OCI-M1 (cell line): ENCODE data around the gene CRHR1.

Experiments used
- DNase-seq: peaks from one replicate; lab custom pipeline; 2025; lab: John Stamatoyannopoulos, UW

CRHR1 gene

DNA sequence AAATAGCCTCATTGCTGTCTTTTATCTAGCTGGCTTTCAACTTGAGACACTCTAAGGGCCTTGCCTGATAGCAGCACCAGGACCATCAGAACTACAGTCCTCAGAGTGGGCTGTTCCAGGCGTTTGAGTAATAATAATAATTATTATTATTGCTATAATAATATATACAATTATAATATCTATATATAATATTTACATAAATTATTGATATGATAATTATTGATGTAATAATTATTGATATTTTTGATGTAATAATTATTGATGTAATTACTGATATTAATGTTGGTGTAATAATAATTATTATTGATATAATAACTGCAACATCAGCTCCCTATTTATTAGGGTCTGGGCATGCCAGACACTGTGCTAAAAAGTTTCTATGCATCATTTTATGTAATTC lies 25.6 kb upstream of the CRHR1 start:
- no peak for DNase-seq

DNA sequence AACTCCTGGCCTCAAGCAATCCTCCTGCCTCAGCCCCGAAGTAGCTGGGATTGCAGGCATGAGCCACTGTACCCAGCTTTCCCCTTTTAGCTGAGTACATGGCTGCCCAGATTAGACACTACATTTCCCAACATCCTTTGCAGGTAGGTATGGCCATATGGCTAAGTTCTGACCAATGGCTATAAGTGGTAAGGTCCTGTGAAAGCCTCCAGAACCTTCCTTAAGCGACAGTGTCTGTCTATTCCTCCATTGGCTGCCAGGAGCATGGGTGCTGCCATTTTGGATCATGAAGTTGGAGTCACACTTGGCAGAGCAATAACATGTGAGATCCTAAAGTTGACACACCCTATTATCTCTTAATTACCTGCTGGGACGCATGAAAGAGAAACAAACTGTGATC lies 24.4 kb upstream of the CRHR1 start:
- peak; percentile 17 for DNase-seq

DNA sequence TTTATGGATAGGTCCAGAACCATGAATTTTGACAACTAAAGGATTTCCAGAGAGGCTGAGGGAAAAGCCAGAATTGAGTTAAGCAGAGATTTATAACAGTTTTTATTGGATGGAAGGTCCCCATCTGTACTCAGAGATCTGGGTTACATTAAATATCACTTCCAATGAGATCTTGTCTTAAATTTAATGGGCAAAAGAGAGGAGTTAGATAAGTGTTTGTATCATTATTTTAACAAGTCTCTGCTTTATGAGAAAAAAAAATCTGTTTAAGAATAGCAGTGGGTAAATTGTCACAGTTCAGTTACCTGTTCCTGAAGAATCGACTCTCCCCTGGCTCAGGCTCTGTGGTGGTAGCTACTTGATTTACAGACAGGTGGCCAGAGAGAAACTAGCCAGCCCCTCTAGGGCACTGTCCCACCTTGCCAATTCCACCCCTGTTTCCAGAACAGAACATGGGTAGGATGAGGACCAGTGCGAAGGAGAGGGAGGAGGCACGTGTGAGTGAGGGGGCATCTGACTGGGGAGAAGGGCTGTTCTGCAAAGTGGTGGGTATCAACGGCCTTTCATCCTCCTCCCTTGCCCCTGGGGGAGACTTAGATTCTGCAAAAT lies 22.1 kb upstream of the CRHR1 start:
- no peak for DNase-seq

DNA sequence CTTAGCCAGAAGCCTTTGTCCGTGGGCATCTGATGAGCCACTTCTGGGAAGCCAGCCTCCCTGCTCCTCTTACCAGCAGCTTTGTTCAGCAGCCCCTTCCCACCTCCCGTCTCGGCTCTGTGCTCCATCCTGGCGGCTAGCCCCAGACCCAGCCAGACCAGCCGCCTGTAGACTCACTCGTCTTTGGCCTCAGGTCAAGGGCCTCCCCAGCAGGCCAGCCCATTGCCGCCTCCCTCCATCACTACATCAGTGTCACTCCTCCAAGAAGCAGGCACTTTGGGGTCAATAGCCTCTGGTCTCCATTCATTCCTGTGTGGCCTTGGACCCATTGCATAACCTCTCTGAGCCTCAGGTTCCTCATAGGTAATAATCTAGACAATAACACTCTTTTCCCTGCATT lies 20.9 kb upstream of the CRHR1 start:
- no peak for DNase-seq

DNA sequence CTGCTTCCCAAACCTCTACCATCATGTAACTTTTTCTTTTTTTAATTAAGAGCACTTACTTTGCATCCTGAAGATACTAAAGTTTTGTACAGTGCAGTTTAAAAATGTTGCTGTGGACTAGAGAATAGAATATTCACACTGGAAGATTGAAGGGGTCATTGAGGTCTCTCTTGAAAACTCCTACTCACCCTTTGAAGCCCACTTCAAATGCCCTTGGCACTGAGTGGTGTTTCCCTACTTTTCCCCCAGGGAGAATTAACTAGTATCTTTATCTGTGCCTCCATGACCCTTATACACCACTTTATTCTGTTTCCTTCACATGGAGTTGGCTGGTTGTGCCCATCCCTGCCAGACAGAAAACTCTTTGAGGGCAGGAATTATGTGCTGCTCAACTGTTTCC lies 19.6 kb upstream of the CRHR1 start:
- no peak for DNase-seq

DNA sequence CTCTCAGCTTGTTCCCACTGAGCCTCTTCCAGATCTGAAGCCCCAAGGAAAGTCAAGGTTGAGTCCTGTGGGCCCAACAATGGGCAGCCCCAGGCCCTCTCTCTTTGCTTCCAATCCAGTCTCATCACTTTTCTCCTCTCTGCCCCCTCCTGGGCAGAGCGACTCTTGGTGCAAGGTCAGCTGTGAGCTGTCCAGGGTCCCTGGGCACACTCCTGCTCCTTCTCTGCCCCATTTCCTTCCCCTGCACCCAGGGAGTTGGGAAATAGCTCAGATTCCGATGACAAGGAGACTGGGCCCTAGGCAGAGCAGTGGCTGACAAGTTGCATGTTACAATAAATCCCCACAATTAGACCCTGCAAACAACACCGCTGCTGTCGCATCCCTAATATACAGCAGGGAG lies 16.1 kb upstream of the CRHR1 start:
- no peak for DNase-seq

DNA sequence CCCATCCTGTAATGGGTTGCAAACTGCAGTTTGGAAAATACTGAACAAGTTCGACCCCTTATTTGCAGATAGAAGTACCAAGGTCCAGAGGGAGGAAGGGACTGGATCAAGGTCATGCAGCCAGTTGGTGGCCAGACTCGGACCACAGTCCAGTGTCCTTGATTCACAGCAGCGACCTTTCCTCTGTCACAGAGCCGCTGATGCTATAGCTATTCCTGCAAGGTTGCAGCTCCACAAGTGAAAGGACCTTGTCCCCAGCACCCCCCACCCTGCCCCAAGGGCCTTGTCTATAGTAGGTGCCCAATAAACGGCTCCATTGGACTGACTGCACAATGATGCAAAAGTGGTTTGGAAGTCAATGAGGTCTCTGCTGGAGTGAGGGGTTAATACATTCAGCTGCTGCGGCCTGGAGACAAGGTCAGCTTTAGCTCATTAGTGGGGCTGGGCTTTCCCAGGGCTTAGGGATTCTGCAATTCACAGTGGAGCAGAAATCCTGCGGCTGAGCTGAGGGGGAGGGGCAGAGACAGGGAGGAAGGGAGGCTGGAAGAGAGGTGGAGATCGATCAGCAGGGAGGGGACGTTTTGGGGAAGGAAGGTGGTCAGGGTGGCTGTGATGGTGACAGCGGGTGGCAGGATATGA lies 13.4 kb upstream of the CRHR1 start:
- no peak for DNase-seq

DNA sequence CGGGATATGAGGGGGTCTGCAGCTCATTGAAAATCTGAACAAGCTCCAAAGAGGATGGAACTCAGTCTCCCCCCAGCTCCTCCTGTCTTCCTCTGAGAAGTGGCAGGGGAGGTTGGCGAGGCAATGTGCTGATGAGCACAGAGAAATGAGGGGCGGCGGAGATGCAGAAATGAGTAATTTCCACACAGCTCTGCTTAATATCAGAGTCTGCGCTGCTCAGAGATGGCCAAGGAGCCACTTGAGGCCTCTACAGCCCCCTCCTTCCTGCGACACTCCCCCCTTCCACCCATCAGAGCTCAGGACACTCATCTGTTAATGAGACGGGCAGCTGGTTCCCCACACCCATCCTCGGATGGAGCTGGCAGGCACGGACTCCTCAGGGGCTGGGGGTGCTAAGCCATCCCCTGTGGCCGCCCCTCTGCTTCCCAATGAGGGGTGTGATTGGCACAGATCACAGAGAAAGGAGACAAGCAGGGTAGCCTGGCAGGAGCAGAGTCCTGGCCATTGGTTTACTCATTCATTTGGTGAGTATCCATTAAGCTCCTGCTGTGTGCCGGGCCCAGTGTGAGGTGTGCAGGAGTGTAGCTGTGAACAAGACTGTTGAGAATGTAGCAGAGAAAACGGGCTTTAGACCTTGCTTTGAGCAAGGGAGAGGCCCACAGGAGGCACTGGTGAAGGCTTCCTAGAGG lies 12.7 kb upstream of the CRHR1 start:
- DNase-seq, result no peak

DNA sequence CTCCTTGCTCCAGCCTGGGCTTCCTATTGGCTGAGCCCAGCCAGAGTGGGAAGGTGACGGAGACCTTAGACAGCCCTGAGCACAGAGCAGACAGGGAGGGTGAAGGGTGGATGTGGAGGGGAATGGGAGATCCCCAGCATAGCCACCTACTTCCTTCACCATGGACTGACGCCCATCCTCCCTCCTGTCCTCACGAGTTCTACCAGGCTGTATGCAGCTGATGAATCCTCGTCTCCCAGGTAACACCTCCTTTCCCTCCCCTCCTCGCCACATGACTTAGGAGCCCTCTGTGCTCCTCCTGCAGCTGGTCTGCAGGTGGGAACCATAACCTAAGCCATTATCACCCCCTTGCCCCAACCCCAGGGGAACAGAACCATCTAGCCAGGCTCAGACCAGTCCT lies 9.0 kb upstream of the CRHR1 start:
- DNase-seq, result no peak

DNA sequence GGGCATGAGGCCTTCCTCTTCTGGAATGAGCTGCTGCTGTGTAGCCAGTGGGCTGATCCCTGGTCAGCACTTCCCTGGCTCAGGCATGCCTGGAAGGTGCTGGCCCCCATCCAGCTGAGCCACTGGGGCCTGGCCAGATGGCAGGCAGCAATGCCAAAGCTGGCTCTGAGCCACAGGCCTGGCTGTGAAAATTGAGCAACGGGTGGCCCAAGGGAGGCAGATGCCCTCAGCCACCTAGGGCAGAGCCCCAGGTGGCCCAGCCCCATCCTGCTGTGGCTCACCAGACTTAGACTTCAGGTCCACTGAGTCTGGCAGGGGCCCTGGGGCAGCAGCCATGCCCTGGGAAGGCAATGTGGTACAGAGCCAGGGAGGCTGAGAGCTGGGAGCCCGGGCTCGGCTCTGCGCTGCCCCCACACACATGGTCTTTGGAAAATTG lies 8.5 kb upstream of the CRHR1 start:
- no peak for DNase-seq

DNA sequence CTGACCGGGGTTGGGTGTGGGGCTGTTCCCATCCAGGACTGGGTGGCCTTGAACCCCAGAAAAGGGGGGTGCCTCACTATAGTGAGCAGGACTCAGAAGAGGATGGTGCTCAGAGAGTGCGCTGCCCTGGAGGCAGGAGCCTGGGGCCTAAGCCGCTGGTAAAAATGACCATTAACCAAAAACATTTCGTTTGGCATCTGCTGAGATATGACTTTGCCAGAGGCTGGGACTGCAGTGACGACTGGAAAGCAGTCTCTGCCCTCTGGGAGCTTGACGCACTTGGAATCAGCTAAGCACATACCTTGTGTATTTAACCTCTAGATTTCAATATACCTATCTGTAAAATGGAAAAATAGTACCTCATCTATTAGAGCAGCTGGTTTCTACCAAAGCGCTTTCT lies 7.2 kb upstream of the CRHR1 start:
- no peak for DNase-seq

DNA sequence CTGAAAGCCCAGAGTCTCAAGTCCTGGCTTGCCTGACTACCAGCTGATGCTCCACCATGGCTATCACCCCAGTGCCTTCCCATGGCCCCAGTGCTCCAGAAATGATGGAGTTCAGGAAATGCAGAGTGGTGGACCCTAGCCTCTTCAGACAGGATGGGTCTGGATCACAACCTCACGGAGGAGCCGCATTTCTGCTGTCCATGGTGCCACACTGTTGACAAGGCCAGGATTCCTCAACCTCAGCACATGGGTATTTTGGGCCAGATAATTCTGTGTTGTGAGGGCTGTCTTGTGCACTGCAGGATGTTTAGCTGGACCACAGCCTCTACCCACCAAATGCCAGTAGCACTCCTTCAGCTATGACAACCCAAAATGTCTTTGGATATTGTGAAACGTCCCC lies 6.7 kb upstream of the CRHR1 start:
- no peak for DNase-seq

DNA sequence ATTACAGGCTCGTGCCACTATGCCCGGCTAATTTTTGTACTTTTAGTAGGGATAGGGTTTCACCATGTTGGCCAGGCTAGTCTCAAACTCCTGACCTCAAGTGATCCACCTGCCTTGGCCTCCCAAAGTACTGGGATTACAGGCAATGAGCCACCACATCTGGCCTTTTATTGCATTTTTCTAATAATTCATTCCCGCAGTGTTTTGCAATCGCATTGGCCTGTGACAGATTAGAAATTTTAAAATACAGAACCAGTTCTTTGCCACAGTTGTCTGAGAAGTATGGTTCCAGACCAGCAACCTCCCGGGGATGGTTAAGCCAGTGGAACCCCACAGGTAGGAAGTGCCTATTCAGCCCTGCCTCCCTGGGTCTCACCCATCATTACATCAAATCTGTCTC lies 3.2 kb upstream of the CRHR1 start:
- no peak for DNase-seq

DNA sequence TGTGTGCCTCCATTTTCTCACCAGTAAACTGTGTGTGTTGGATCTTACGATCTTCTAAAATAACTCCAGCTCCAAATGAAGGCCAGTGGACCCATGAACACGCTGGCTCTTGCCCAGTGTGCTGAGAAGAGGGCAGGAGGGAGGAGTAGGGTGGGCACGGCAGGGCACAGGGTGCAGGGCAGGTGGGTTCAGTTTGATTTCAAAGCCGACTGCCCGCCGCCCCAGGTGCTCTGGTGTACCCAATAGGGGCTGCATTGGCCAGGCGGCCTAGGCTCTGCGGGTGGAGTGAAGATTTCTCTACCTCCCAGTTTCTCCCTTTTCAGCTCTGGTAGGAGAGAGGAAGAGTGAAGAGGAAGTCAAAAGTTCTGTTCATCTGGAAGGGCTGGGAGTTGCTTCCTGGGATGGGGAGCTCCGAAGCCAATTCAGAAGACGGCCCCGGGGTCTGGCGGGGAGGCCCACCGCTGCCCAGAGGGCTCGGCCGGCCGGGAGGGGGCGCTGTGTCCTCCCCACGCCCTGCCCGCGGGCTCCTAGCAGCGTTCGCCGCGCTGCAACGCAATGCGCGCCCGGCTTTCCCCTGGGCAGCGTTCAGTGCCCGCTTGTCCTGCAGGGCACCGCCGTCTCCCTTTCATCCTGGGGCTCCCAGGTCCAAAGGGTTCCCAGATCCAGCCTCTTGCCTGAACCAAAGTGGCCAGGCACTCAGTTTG lies 1.1 kb upstream of the CRHR1 start:
- DNase-seq, result no peak

DNA sequence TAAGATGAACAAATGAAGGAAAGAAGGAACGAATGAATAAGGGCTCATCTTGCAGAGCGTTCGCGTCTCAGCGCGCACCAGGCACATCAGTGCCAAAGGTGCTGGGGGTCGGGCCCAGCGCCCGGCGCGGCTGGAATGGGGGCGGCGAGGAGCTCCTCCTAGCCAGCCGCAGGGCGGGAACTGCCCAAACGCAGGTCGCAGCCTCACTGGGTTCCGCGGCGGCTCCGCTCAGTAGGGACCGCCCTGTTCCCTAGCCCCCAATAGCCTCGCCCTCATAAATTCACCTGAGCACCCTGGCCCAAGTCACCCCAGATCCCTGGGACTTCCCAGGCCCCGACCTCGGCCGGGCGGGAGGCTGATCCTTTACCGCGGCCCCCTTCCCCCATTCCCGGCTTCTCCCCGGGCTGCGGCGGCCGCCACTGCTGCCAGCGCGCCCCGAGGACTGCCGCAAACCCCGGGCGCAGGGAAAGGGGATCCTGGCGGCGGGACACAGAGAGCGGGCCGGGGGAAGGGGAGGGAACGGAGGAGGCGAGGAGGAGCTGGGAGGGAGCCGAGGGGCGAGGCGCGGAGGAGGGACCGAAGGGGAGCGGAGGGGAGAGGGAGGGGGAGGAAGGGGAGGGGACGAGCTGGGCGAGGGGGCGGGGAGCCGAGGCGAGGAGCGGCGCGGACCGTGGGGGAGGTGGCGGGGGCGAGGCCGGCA lies 377 bp upstream of the CRHR1 start:
- DNase-seq, result no peak

DNA sequence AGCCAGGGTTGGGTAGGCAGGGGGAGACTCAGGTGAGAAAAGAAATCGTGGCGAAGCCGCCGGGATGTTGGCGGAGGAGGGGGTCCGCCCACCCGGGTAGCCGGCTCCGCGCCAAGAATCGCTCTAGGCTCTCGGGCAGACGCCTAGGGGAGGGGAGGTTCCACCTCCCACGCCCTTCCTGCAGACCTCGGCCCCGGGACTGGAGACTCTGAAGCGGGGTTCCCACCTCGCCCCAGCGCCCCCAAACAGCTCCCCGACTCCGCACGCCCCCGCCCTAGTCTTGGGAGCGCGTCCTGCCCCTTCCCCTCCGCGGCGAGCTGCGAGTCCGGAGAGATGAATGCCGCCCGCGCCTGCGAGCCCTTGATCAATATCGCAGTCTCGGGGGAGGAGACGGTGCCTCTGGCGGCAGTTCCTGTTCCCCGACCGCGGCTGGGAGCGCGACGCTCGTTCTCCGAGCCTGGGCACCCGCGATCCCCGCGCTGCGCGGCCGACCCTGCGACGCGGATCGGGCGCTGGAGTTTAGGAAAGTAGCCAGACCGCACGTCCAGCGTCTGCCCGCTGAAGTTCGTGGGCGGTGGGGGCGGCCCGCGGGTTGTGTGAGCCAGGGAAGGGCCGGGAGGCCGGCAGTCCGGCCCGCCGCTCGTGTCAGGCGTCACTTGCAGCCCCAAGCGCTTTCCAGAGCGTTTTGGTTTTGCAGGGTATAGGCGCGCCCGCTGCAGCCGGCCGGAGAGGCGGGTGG lies 790 bp downstream of the CRHR1 start:
- DNase-seq, result peak; percentile 69

DNA sequence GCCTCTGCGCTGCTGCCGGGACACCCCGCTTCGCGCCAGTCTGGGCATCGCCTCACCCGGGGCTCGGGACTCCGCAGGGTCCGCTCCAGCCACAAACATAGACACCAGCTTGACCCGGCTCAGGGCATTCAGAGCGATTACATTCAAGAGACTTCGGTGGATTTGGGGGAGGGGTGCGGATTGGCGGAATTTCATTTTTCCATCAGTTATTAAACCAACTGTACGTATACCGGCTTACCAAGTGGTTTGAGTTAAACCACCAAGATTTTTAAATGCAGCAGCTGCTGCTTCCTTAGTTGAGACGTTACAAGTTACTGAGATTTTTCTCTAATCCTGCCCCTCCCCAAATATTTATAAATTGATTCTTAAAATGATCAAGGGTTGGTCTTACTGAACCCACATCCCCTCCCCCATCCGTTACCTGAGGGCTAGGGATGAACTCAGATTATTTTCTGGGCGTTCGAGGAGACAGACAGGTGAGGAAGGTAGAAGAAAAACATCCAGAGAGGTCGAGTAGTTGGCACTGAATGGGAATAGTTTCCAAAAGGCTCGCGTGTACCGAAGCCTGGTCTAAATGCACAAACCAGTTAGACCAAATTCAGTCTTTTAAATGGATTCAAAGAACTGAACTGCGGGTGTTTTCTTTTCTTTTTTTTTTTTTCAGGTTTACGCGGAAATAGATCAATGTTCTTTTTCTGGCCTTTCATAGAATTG lies 1.5 kb downstream of the CRHR1 start:
- DNase-seq, result no peak

DNA sequence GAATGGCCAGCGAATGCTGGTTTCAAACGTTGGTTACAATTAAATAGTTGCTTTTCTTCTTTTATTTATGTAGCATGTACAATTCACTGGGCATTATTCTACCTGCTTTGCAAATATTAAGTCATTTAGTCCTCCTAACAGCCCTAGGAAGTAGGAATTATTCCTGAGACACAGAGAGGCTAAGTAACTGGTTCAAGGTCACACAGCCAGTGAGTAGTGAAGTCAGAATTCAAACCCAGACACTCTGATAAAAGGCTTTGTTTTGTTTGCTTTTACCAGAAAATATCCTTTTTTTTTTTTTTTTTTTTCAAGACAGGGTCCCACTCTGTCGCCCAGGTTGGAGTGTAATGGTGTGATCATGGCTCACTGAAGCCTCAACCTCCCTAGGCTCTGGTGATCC lies 2.2 kb downstream of the CRHR1 start:
- no peak for DNase-seq

DNA sequence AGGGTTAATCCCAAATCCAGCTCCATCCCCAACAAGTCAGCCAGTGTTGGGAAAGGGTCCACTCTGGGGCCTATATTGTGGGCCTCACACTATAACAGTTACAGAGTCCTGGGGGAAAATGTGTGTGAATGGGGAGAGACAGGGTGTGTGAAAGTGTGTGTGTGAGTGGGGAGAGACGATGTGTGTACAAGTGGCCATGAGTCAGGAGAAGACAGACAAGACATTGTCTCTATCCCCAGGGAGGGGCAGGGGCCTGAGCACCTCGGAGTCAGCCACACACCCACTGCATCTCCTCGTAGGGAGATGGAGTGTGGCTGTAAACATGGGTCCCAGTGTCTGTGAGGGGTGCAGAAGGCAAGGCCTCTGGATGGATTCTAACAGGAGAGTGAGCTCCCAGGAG lies 2.9 kb downstream of the CRHR1 start:
- no peak for DNase-seq

DNA sequence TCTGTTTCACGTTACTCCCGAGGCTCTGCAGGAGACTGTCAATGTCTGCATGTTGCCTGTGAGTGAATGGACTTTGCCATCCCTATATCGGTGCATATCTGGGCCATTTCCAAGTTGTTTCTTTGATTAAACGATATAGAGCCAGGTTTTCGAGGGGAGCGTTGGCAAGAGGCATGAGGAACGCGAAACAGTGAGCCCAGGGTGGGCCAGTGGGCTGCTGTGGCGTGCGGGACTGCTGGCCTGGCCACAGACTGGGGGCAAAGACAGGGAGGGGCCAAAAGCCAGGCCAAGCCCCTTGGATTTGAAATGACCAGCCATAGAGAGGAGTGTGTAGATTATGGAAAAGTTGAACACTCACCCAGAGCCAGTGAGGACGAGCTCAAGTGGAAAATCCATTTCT lies 3.5 kb downstream of the CRHR1 start:
- no peak for DNase-seq

DNA sequence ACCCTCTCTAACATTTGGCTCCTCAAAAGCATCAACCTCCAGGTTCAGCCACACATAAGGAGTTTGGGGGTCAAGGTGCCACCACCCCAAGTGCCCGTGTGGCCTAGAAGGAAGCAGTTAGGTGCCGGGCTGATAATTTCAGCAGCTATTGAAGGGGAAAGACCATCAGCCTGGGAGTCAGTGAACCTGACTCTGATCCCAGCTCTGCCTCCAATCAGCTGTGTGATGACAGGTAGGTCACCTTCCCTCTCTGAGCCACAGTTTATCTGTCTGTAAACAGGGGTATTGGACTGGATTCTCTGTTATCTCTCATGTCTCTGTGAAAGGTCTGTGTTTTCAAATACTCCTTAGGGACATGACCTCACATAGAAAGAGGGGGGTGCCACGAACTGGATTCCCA lies 3.9 kb downstream of the CRHR1 start:
- DNase-seq, result no peak
